SKM-1 (cell line): Measurements from ENCODE around the gene COMMD8.
"Not testable (repeated sequence)": the region's sequence is repeated elsewhere in the genome, so short reads cannot be mapped to it uniquely, and the experiment has no call there.

Source experiments
- DNase-seq: peaks from one replicate; lab custom pipeline; 2025; ENCODE audit not compliant: unreplicated experiment; lab: John Stamatoyannopoulos, UW

COMMD8 gene

DNA sequence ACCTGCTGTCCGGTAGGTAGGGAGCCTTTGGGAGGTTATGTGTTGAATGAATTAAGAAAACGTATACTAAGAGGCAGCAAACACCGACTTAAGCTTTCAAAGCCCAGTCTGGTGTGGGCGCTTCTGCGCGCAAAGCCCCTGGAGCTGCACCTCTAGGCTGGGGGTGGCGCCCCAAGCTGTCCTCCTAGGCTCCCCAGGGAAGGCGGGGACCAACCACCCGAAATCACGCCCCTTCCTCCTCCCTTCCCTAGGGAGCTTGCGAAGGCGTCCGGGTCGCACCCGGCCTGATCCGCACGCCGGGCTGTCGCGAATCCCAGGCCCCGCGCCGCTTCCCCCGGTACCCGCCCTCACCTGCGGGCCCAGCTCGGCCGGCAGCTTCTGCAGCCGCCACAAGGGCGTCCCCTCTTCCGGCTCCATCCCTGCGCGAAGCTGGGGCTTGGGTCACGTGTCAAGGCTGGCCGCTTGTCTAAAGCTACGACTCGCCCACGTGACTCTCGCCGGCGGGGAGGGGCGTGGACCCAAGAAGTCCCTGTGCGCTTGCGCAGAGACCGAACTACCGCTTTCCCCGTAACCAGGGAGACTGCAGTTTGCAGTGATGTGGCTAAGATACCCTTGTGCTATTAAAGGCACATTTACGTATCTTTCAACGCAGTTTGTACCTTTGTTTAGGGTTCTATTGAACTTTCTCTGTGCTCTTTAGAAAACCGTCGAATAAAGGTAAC is at the start of gene COMMD8:
Gene COMMD8, minus strand, starts transcription at position 468 of the 722 bp plus-strand sequence. Its CDS starts 51 bp downstream, at position 417.
- peak; percentile 86 for DNase-seq

DNA sequence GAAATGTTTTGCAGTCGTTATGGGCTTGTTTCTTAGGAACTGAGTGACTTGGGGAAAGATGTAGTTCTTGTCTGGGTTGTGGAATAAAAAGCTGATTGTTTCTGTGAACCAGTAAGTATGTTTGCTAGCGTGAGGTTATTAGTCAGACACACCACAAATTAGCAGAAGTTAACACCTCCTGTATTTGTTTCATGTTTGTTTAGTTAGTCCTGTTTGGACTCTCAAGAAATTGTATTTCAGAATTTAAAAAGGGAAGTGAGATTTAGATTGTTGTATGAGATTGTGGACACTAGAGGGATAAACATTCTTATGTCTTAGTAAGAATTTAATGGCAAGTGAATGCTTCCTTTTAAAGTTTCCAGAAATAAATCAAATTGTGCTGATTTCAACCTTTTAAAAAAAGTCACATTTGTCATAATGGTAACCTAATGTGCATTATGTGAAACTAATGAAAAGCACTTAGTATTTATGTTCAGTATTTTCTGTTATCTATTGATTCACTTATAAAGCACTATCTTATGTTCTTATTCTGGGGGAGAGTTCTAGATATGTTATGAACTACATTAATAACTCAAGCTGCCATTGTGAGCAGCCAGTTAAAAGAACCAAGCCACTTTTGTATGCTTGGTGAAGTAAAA is 47.1 kb upstream of the COMMD8 start:
- peak; percentile 24 for DNase-seq

DNA sequence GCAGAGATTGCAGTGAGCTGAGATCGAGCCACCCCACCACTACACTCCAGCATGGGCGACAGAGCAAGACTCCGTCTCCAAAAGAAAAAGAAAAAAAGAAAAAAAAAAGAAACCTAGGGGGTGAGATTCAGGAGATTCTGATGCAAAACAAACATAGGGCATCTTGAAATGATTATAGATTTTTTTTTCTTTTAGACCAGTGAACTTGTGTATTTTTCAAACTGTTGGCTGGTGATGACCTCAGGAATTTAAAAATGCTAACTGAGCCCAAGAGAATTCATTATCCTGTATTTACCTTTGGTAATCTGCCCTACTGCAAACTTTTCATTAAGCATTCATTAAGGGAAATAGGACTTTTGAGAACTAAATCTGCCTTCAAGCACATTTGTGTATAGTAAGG is 42.2 kb upstream of the COMMD8 start:
- DNase-seq = no peak

DNA sequence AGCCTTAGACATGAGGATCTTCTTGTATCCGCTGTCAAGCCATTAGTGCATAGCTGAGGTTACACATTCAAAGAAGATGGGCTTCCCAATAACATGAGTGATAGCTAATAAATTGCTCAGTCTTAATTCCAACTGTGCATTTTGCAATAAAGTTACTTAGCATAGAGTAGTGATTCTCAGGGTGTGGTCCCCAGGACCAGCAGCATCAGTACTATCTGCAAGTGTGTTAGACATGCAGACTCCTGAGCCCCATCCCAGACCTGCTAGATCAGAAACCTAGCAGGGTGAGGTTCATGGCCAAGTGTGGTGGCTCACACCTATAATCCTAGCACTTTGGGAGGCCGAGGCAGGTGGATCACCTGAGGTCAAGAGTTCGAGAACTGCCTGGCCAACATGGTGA is 41.6 kb upstream of the COMMD8 start:
- no peak for DNase-seq

DNA sequence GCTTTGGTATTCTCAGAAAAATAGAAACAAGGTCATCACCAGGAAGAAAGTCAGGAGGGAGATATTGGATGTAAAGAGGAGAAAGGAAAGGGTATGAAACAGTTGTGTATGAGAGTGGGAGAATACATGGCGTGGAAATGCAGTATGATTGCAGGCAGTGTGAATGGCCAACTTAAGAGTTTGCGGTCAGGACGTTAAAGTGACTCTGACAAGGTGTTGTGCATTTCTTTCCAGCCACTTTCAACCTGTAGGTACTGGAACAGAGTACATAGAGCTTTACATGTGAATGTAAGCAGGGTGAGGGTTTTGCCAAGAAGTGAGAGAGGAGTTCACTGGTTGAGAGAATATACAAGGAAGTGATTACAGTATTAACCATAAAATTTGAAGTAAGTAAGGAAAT is 37.3 kb upstream of the COMMD8 start:
- no peak for DNase-seq

DNA sequence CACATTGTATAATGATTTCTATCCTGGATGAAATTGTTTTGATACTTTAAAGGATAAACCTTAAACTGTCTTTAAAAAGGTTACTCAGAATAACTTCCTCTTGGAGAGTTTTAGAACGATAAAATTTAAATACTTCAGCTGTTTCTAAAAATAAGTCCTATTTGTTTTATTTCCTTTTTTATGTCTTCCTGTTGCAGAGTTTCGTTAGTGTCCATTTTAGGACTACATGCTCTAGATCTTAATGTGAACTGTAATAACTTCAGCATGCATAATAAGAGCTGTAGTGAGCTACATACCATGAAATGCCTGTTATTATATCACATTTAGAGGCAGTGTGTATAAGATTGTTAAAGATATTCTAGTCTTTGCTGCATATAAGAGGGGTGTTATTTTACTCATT is 36.2 kb upstream of the COMMD8 start:
- no peak for DNase-seq

DNA sequence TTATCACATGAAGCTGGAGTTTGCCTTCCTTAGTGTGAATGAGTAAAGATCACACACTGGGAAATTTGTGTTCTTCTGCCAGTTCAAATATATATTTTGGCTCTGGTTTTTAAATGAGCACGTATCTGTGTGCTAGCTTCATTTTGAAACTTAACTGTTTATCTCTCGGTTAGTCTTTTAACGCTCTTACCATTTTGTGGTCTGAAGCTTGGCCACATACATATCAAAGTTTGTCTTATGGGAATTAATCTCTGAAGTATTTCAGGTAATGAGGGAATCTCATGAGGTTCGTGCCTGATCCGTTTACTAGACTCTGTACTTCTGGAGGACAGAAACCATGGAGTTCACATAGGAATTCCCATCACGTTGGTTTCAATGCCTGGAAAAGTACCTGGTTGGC is 35.4 kb upstream of the COMMD8 start:
- DNase-seq = no peak

DNA sequence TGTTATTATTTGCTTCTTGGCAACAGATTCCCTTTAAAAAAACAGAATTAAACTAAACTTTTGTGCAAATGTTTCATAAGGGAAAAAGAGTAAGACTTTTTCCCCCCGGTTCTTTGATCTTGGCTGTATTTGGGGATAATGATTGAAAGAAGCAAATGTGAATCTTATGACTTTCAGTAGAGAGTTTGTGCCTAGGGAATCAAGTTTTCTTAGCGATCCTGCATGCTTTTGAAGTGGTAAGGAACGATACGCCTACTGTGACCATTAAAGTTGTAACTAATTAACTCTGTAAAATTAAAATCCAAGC is 30.6 kb upstream of the COMMD8 start:
- no peak for DNase-seq

DNA sequence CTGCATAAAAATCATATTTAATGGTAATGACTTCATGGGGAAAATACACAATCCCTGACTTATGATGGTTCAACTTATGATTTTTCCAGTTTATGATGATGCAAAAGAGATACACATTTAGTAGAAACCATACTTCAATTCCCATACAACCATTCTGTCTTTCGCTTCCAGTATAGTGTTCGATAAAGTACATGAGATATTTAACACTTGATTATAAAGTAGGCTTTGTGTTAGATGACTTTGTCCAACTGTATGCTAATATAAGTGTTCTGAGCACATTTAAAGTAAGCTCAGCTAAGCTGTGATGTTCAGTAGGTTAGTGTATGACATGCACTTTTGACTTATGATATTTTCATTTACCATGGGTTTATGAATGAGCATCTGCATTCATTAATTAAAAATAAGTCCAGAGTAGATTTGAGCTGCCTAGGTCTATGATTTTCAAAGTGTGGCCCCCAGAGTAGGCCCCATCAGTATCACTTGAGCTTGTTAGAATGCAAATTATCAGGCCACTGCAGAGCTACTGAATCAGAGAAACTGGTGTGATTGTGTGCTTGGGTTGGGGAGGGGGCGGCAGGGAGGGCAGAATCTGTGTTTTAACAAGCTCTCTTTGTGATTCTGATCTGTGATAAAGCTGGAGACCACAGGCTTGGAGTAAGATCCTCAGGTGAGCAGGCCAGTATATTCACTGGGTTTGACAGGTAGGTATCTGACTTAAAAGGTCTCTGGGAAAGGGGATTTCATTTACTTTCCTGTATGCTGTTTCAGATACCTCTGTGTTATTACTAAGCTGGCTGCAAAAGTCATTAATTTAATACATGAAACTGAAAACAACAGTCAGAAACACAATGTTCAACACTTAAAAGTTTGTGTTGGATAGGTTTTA is 30.0 kb upstream of the COMMD8 start:
- no peak for DNase-seq

DNA sequence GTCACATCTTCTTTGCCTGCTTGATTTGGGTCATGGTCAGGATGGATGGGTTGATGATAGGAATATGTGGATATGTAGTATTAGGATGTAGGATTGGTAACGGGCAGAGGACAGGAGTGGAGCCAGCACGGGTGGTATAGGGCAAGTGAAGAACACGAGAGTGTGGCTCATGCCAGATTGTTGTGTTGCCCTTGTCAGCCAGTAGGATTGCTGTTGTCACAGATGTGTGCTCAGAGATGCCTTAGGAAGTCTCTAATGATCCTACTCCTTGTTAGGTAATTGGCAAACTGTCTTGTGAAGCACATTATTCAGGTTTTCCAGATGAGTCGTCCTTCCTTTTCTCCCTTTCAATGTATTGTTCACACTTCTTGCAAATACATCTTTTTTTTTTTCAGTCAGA is 27.0 kb upstream of the COMMD8 start:
- peak; percentile 12 for DNase-seq

DNA sequence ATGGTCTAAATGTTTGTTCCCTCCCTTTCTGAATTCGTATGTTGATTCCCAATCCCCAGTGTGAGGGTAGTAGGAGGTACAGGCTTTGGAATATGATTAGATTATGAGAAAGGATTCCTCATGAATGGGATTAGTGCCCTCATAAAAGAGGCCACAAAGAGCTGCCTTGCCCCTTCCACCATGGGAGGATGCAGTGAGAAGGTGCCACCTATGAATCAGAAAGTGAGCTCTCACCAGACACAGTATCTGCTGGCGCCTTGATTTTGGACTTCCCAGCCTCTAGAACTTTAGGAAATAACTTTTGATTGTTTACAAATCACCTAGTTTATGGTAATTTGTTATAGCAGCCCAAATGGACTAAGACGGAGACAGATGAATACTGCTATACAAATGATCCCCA is 25.2 kb upstream of the COMMD8 start:
- DNase-seq = no peak

DNA sequence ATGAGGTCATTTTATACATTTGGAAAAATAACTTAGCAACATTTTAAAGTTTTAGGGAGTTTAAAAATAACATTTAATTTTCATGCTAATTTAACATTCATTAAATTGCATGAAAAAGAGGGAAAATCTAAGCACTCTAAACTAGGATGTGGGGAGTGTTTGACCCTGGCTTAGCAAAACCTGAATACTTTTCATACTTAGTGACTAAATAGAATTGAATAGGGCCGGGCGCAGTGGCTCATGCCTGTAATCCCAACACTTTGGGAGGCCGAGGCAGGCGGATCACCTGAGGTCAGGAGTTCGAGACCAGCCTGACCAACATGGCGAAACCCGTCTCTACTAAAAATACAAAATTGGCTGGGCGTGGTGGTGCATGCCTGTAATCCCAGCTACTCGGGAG is 23.2 kb upstream of the COMMD8 start:
- not testable (repeated sequence) for DNase-seq

DNA sequence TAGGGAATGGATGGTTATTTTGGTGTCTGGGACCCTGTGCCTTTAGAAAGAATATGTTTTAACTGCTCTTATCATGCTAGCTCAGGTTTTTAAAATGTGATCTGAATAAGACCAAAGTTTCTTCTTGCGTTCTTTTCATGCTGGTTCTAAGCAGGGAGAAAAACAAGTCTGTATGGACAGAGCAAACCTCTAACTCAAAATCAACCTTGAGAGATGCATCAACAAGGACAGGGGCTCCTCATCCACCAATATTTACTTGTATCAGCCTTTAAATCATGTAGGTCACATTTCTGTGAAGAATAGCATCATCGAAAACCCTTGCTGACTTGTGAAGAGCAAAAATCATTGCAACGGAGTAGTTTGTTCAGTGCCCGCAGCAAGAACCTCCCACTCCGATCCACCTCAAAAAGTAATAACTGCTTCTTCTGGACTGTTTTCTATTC is 22.8 kb upstream of the COMMD8 start:
- no peak for DNase-seq

DNA sequence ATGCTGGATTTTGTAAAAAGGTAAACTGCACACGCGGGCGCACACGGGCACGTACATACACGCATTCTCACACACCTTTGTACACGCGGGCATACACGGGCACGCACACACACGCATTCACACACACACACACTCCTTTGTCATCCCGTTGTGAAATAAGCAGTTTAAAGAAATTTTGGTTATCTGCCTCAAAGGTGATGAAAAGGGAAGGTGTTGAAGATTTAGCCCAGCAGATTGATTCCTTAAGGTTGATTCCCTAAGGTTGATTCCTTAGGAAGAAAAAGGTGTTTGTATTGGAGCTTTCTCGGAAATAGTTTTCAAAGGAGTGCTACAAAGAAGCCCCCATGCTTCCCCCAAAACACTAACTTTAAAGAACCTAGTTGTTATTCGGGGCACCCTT is 22.3 kb upstream of the COMMD8 start:
- DNase-seq = no peak

DNA sequence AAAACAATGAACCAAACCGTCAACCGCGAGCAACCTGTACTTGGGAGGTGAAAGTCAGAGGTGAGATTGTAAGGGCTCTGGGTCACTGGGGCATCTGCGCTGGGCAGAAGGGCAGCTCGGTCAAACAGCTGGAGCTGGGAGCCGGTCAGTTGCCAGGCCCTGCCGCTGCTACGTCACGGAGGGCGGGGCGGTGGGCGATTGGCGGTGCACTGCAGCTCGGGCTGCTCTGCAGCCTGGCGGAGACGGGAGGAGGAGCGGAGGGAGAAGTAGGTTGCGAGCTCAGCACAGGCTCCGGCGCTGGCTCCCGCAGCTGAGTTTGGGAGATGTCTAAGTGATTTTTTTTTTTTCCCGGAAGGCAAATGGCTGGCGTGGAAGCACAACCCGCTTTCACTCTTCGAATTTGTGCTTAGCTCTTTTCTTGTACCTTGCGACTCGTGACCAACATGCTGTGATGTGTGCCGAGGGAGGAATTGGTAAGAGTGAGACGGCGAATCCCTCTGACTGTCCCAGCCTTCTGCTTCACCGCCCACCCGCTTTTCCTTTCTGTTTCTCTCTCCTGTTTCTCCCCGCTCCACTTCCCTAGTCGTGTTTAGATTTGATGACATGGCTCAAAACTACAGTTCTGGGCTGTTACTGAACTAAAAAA is 21.7 kb upstream of the COMMD8 start, which contains the start of gene ATP10D:
Gene ATP10D, plus strand, starts transcription at position 229 of the 646 bp plus-strand sequence. CDS start 27,266 bp downstream, outside the sequence.
- DNase-seq = peak; percentile 80

DNA sequence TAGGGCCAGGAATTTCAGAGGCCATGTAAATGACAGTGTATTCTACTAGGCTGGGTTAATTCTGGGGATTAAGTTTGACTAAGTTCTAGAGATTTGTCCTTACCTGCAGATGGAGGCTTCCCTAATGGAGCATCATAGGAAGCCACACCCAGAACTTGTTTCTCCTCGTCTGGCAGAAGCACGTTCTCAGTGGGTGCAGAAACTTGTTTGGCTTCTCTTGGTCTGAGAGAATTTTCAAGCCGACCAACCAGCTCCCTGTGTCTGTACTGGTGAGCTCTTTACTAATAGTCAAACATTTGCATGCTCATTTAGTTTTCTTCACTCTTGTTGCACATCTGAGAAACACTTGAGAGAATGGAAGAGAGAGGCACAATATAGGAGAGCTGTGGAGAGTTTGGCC is 20.7 kb upstream of the COMMD8 start:
- DNase-seq = no peak

DNA sequence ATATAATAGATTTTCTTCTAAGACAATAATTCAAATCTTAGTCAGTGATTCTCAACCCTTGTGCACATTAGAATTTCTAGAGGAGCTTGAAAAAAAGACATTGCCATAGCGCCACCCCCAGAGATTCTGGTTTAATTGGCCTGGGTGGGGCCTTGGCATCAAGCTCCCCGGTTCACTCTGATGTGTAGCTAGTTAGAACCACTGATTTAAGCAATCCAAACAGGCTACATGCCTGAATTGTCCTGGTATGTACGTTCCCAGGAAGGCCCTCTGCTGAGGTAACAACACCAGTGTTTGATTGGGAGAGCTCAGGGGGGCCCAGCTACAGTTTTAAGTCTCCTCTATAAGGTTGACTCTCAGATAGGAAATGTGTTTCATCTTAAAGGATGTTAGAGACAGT is 20.2 kb upstream of the COMMD8 start:
- no peak for DNase-seq

DNA sequence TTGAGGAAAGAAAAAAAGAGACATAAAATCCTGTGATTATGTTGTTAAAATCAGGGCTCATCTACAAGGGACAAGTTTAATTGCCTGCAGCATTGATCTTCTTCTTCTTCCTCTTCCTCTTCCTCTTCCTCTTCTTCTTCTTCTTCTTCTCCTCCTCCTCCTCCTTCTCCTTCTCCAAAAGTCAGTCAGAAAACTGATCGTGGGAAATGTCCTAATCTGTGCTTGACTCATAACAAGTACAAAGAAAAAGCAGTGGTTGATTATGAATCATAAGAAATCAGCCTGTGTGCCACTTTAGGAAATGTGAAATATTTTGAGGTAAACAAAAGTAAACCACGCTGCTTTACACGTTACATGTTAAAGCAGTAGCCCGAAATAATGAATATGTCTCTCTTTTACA is 18.8 kb upstream of the COMMD8 start:
- DNase-seq = no peak

DNA sequence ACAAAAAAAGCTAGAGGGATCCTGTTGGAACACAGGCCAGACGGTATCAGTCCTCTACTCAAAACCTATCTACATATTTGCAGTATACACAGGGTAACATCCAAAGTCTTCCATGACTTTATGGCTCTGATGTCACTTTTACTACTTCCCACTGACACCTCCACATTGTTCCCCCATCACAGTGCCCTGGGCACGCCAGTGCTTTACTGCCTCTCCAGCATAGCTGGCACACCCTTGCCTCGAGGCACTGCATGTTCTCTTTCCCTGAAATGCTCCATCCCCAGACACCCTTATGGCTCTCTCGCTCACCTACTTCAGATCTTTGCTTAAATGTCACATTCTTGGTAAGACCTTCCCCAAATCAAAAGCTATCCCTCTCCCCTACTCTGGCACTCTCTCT is 15.3 kb upstream of the COMMD8 start:
- no peak for DNase-seq

DNA sequence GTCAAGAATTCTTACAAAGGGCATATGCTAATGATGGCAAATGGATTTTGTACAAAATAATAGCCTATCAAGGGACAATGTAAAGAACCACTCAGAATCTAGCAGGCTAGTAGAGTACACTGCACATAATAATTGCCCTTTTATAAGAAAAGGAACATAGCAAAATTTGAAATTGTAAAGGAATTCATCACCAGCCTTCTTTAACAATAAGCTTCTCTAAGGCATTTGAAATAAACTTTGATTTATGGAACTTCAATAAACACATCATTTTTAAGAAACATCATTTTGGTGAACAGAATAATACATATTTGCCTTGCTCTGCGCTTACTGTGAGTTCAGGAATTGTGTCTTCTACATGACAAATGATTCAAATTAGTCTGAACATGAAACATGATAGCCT is 11.9 kb upstream of the COMMD8 start:
- DNase-seq = no peak

DNA sequence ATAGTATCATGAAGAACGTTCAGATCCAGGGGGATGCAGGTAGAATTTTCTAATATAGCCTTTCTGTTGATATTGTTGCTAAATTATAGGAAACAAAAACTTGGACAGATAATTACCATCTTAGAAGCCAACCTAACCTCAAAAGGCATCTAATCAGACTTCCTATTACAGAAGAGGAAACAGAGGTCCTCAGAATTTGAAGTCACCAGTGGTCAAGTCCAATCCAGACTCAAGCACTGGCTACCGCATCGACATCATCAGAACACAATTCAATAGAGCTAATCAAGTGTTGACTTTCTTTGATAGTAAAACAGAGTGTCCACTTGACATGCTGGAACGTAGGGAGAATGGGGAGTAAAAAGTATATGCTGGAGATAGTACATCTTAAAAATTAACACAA is 11.3 kb upstream of the COMMD8 start:
- no peak for DNase-seq
